GM12865 (cell line): Measurements from ENCODE around the gene LHFPL2.
A peak's percentile ranks its signal among the peaks of the same experiment; 100 is the strongest.
"Not testable (repeated sequence)": the region's sequence is repeated elsewhere in the genome, so short reads cannot be mapped to it uniquely, and the experiment has no call there.

Source experiments
- DNase-seq: peaks from one replicate; pipeline ENCODE4 v3.0.0; 2010; ENCODE audit warnings: low read depth
- H3K4me3 ChIP-seq: 2 replicates; pipeline ENCODE4 v1.5.1; 2011; ENCODE audit warnings: mild to moderate bottlenecking, low read depth, low read length, control low read depth
- CTCF ChIP-seq: IDR thresholded peaks from 2 replicates; pipeline ENCODE4 v1.5.1; 2011; ENCODE audit warnings: low read length, control low read depth, low read depth, inconsistent platforms; ENCODE audit not compliant: insufficient read depth; ENCODE audit errors: missing control alignments

The LHFPL2 gene

GRCh38 chr5:78689540-78690252 is 41.1 kb upstream of the LHFPL2 start:
- no peak for DNase-seq
- no peak for TF ChIP-seq CTCF
- no peak overlapping the region for H3K4me3 ChIP-seq

- not testable (repeated sequence) for DNase-seq, H3K4me3 ChIP-seq
Measured at GRCh38 chr5:78687514-78687913, 38.9 kb upstream of the LHFPL2 start.

GRCh38 chr5:78683905-78684304 is 35.3 kb upstream of the LHFPL2 start:
- not testable (repeated sequence) for DNase-seq, H3K4me3 ChIP-seq

- DNase-seq = no peak
- no peak overlapping the region for H3K4me3 ChIP-seq
- TF ChIP-seq CTCF = no peak
Measured at GRCh38 chr5:78679905-78680304, 31.3 kb upstream of the LHFPL2 start.

- DNase-seq = peak; percentile 59
- H3K4me3 ChIP-seq = no peak overlapping the region
- no peak for TF ChIP-seq CTCF
Measured at GRCh38 chr5:78677777-78678668, 29.5 kb upstream of the LHFPL2 start.

- no peak for DNase-seq
- no peak overlapping the region for H3K4me3 ChIP-seq
- TF ChIP-seq CTCF = no peak
Measured at GRCh38 chr5:78675956-78676730, 27.6 kb upstream of the LHFPL2 start.

- DNase-seq, H3K4me3 ChIP-seq: not testable (repeated sequence)
Measured at GRCh38 chr5:78673827-78674226, 25.3 kb upstream of the LHFPL2 start.

GRCh38 chr5:78672154-78672553 is 23.6 kb upstream of the LHFPL2 start:
- no peak for TF ChIP-seq CTCF
- H3K4me3 ChIP-seq = no peak overlapping the region
- no peak for DNase-seq
